KOPT-K1 (cell line): ENCODE measurements around the gene TMEM169.

Source experiments
- H3K27ac ChIP-seq: fragments of 200-600 bp; sonication (generic); 2 replicates; pipeline ENCODE4 v1.5.1; 2016; ENCODE audit warnings: antibody characterized with exemption, mild to moderate bottlenecking, low read depth, low read length; ENCODE audit not compliant: poor library complexity, severe bottlenecking
- H3K36me3 ChIP-seq: fragments of 200-600 bp; sonication (generic); 2 replicates; pipeline ENCODE4 v1.5.1; 2017; ENCODE audit warnings: antibody characterized with exemption, mild to moderate bottlenecking, low read length, moderate library complexity; ENCODE audit not compliant: insufficient read depth
- H3K9me3 ChIP-seq: fragments of 200-600 bp; sonication (generic); 2 replicates; pipeline ENCODE4 v1.5.1; 2017; ENCODE audit warnings: antibody characterized with exemption, low read length, mild to moderate bottlenecking; ENCODE audit not compliant: insufficient read depth, poor library complexity, severe bottlenecking

The TMEM169 gene

DNA sequence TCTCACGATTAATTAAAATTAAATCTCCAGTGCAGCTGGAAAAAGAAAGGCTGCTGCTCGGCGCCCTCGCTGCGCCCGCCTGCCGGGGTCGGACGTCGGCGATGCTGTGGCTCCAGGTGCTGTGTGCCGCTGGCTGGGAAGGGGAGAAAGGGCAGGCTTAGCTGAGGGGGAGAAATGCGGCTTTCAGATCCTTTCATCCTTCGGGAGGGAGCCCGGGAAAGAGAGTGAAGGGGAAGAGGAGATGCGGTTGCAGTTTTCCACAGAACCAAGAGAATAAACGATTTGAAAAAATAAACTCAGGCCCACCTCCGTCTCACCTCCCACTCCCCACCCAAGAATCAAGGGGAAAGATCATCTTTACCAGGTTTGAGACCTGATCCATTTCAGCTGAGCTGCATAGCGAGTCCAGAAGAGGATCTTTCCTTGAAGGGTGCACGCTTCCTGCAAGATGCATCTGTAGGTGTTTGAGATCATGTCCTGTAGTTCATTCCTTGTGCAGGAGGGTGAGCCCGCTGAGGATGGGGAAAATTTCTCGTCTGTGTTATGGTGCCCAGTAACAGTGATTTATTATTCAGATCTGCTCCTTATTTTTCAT is 495 bp downstream of the TMEM169 start:
- no peaks in the 10 kb centered on the region for H3K36me3 ChIP-seq
- no peaks in the 10 kb centered on the region for H3K9me3 ChIP-seq
- peak overlapping the region; percentile 30 for H3K27ac ChIP-seq

DNA sequence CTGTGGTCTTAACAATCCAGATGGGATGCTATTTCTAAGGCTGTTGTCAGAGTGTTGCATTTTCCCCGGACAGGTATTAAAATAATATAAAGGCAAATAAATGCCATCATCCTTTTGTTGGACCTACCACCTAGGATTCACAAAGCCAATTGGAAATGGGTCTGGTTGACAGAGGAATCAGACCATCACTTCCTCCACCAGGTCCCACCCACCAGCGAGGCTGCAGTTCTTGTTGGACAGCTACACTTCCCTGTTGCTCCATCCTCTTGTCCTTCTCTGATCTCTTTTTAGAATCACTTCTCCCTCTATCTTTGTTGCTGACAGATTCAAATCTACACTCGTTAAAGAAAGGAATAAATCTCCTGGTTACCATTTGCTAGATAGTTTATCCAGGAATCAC is 1.1 kb downstream of the TMEM169 start:
- no peaks in the 10 kb centered on the region for H3K36me3 ChIP-seq
- H3K27ac ChIP-seq: no peak overlapping the region
- no peaks in the 10 kb centered on the region for H3K9me3 ChIP-seq

DNA sequence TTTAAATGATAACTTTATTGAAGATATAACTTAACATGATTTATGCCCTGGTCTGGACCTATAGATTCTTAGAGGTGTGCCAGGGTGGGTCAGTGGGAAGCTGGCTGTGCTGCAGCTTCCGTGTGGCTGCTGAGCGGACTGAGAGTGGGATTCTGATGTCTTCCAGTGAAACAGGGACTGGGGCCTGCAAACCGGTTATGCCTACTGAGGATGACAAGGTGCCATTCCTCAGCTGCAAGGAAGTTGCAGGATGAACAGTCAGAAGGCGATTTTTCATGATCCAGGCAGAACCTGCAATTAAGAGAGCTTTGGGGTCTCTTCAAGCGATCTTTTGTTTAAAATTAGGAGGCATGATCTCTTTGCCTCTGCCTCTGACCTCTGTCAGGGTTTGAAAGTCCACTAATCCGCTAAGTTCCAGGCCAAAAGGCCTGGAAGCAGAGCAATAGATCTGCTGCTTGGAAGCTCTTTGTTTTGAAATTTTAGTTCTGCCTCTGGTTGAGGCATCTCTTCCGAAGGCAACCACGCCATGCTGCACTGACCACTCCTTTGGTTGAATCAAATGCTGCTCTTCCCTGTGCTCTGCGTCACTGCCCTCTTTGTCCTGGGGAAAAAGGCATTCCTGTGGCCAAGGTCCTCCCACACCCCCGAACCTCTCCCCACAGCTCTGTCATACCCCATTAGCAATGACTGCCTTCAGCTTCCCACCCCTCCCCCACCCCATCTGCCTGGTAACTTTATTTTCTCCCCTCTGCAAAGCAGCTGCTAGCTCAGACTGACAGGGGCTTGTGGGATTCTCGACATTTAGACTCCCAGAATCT is 2.0 kb downstream of the TMEM169 start:
- Histone ChIP-seq H3K9me3 (no peaks in the 10 kb centered on the region), H3K36me3 (no peaks in the 10 kb centered on the region), H3K27ac (no peak overlapping the region)

DNA sequence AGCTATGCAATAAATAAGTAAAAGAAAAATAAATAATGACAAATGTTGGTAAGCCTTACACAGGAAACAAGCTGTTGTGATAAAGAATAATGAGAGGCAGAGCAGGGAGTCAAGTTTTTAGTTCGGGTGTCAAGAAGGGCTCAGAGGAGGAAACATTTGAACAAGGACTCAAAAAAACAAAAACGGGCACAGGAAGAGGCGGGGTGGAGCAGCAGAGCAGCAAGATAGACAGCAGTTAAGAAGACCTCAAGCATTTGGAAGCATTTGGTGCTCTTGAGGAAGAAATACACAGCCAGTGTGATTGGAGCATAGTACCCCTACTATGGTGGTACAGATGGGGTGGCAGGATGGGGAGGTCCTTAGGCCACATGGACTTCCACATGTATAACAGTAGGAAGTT is 2.8 kb downstream of the TMEM169 start:
- no peaks in the 10 kb centered on the region for H3K9me3 ChIP-seq
- H3K27ac ChIP-seq: peak overlapping the region; percentile 37
- no peaks in the 10 kb centered on the region for H3K36me3 ChIP-seq

DNA sequence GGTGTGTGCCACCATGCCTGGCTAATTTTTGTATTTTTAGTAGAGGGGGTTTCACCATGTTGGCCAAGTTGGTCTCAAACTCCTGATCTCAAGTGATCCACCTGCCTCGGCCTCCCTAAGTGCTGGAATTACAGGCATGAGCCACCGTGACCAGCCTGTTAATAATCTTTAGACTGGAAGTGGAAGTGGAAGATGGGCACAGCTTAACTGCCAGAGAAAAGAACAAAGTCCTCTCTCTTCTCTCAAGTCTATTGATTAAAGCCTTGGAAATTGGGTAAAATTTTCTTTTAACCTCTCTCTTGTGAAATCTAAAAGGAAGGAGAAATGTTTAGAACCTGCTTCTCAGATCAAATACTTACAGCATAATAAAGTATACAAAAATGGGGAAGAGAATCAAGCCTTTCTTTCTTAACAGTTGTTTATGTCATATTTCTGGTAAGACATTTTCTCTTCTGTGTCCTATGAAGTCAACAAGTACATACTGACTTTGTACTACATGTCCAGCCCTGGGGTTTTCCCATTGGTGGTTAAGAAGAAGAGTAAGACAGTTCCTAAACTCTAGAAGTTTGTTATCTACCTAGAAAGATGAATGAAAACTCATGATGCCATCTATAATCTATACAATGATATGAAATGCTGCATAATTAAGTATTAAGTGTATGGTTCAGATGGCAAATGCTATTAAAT is 4.6 kb downstream of the TMEM169 start:
- no peak overlapping the region for H3K27ac ChIP-seq
- H3K9me3 ChIP-seq: no peaks in the 10 kb centered on the region

DNA sequence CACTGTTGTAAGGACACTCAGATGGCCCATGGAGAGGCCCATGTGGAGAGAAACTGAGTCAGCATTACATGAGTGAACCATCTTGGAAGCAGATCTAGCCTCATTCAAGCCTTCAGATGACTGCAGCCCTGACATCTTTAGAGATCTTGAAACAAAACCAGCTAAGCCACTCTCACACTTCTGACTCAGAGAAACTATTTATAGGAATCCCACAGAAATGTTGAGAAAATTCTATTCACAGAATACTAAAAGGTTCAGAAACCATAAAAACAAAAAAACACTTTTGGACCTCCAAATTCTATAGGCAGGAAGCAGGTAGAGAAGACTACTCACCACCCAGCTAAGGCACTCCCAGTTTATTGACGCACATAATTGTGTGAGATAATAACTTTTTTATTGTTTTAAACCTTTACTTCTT is 8.7 kb downstream of the TMEM169 start:
- no peak overlapping the region for H3K27ac ChIP-seq
- H3K9me3 ChIP-seq: no peaks in the 10 kb centered on the region
- H3K36me3 ChIP-seq: no peaks in the 10 kb centered on the region

More for the DNA sequence above, 4.6 kb downstream of the TMEM169 start:
- no peaks in the 10 kb centered on the region for H3K36me3 ChIP-seq

DNA sequence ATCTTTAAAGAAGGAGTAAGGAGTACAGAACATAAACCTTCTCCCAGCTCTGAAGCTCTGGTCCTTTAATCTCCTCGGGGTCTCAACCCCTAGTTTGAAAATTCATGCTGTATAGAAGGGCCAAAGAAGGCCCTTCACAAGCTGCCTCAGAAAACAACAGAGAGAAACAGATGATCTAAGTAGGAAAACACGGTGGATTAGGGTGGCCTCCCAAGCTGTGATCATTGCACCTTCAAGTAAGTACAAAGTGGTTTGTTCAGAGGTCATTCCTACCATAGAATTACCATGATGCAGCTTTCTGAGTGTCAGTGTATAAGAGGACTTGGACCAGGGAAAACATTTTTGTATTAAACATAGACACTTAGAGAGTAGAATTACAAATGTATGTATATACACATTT is 10.9 kb downstream of the TMEM169 start:
- Histone ChIP-seq H3K9me3 (no peaks in the 10 kb centered on the region), H3K36me3 (no peaks in the 10 kb centered on the region), H3K27ac (no peak overlapping the region)

DNA sequence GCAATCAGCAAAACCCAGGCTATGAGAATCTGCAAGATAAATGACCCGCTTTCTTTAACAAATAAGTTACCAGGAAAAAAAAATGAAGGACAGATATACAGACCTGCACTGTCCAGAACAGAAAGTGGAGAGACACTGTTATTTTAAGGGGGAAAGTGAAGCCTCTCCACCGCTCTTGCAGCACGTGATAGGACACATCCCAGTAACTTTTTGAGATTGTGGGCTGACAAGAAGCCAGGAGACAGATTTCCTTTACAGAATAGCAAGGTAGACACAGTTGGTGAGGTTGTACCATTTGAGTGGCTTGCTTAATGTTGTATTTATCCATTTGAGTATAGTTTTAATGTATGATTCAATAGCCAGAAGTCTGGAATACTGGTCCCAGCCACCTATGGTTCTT is 13.0 kb downstream of the TMEM169 start:
- H3K36me3 ChIP-seq: no peaks in the 10 kb centered on the region
- H3K9me3 ChIP-seq: no peaks in the 10 kb centered on the region
- no peak overlapping the region for H3K27ac ChIP-seq

DNA sequence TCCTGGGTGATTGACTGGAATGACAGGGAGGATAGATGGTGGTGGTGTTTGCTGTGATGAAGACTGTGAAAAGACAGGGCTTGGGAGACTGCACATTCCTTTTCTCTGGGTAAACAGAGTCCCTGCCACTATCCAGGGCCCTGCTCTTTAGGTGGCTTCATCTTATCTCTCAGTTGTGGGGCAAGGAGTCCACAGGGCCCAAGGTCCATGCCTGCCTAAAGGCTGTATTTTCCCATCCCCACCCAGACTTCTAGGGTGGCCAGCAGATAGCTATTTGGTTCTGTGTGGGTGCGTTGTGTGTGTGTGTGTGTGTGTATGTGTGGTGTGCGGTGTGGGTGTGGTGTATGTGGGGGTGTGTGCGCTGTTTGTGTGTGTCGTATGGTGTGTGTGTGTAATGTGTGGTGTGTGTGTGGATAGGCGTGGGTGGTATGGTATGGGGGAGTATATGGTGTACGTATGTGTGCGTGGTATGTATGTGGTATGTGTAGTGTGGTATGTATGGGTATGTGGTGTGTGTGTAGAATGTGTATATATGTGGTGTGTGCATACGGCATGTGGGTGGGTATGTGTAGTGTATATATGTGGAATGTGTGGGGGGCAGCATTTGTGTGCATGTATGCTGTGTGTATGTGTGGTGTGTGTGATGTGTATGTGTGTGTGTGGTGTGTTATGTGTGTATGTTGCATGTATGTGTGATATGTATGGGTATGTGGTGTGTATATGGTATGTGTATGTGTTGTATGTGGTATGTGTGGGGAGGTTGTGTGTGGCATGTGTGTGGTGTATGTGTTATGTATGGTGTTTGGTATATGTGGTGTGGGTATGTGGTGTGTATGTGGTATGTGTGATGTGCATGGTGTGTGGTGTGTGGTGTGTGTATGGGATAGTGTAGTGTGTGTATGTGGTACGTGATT is 17.0 kb downstream of the TMEM169 start:
- no peak overlapping the region for H3K27ac ChIP-seq
- no peaks in the 10 kb centered on the region for H3K9me3 ChIP-seq
- H3K36me3 ChIP-seq: no peaks in the 10 kb centered on the region

DNA sequence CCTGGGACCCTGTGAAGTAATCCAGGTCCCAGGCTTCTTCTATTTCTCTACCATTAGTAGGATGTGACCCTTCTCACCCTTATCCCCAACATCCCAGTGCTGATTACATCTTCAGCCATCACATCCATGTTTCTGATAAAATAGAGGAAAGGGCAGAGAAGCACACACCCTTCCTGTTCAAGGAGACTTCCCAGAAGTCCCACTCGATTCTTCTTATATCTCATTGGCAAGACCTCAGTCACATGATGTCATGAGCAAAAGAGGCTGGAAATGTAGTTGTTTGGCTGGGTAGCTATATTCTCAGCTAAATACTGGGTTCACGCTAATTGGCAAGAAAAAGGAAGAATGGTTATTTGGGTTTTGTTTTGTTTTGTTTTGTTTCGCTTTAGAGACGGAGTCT is 19.4 kb downstream of the TMEM169 start:
- Histone ChIP-seq H3K36me3 (no peaks in the 10 kb centered on the region), H3K27ac (no peak overlapping the region), H3K9me3 (no peaks in the 10 kb centered on the region)

DNA sequence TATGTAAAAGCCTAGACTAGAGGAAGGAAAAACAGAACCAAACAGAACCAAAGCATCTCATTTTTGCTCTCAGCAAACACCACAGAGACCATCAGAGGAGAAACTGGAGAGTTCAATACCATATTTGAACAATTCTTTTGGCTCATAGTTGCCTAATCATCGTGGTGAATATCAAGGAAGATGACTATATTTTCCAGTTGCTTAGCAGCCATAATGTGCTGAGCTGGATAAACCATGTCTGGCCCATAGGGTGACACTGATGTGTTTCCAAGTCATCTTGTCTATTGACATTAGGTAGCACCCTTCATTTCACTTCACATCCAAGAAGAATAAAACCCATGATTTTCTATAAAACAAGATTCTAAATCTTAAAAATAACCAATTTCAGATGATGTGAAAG is 21.5 kb downstream of the TMEM169 start:
- H3K9me3 ChIP-seq: no peaks in the 10 kb centered on the region
- H3K27ac ChIP-seq: no peak overlapping the region
- no peaks in the 10 kb centered on the region for H3K36me3 ChIP-seq

DNA sequence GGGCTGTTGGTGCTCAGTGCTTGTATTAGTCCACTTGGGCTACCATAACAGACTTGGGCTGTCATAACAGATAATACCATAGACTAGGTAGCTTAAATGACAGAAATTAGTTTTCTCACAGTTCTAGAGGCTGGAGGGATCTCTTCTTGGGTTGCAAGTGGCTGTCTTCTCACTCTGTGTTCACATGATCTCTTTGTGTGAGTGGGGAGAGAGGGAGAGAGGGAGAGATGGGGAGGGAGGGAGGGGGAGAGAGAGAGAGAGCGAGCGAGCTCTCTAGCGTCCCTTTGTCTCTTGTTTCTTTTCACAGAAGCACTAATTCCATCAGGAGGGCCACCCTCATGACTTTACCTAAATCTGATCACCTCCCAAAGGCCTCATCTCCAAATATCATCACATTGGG is 23.0 kb downstream of the TMEM169 start:
- Histone ChIP-seq H3K9me3 (no peaks in the 10 kb centered on the region), H3K27ac (no peak overlapping the region), H3K36me3 (no peaks in the 10 kb centered on the region)

DNA sequence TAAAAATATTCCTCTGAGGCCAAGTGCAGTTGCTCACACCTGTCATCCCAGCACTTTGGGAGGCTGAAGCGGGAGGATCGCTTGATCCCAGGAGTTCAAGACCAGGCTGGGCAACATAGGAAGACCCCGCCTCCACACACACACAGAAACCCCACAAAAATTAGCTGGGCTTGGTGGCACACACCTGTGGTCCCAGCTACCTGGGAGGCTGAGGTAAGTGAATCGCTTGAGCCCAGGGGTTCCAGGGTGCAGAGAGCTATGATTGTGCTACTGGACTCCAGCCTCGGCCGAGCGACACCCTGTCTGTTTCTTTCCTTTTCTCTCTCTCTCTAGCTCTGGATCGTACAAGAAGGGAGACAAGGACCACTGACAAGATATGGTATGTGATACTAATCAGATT is 25.6 kb downstream of the TMEM169 start:
- no peak overlapping the region for H3K27ac ChIP-seq
- H3K36me3 ChIP-seq: peaks cover 21% of the 10 kb centered on the region
- H3K9me3 ChIP-seq: no peaks in the 10 kb centered on the region

DNA sequence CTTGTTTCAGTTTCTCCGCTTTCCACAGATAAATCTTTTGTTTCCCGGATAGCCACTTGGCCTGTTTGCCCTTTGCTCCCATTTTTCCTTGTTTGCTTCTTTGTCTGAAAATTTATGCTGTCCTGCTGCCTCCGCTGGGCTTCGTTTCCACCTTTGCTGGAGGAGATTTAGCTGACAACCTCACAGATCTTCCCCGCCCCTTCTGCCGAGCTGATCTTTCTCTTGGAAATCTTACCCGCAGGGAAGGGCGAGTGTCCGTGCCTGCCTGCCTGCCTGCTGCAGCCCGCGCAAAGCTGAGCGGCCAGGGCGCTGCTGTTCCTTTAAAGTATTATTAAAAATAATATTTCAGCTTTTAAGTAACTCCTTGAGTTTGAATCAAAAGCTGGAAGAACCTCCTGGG is 26.0 kb downstream of the TMEM169 start:
- Histone ChIP-seq H3K27ac (no peak overlapping the region), H3K36me3 (peaks cover 25% of the 10 kb centered on the region), H3K9me3 (no peaks in the 10 kb centered on the region)
